ACC112 (cell line): ENCODE results near the gene PI4KA.

Source experiments
- H2AFZ ChIP-seq: fragments of 200-600 bp; sonication (generic); one replicate; pipeline ENCODE4 v1.6.0; 2017; ENCODE audit warnings: antibody characterized with exemption, low read length; ENCODE audit not compliant: unreplicated experiment
- H3K27ac ChIP-seq: fragments of 200-600 bp; sonication (generic); 2 replicates; pipeline ENCODE4 v1.5.1; 2014; ENCODE audit warnings: low read depth, mild to moderate bottlenecking, antibody characterized with exemption, low read length, moderate library complexity
- H3K27me3 ChIP-seq: fragments of 200-600 bp; sonication (generic); 2 replicates; pipeline ENCODE4 v1.6.1; 2014; ENCODE audit warnings: mild to moderate bottlenecking, antibody characterized with exemption, low read length, moderate library complexity, mixed read lengths; ENCODE audit not compliant: insufficient read depth
- H3K36me3 ChIP-seq: fragments of 200-600 bp; sonication (generic); 2 replicates; pipeline ENCODE4 v1.6.1; 2016; ENCODE audit warnings: mild to moderate bottlenecking, antibody characterized with exemption, low read length, moderate library complexity, mixed read lengths; ENCODE audit not compliant: insufficient read depth
- H3K4me1 ChIP-seq: fragments of 200-600 bp; sonication (generic); one replicate; pipeline ENCODE4 v1.6.1; 2016; ENCODE audit warnings: low read length, mixed read lengths; ENCODE audit not compliant: insufficient read depth, unreplicated experiment, control insufficient read depth
- H3K4me3 ChIP-seq: fragments of 200-600 bp; sonication (generic); 2 replicates; pipeline ENCODE4 v1.5.1; 2014; ENCODE audit warnings: mild to moderate bottlenecking, low read depth, low read length
- H3K79me2 ChIP-seq: fragments of 200-600 bp; sonication (generic); one replicate; pipeline ENCODE4 v1.6.0; 2016; ENCODE audit warnings: low read length; ENCODE audit not compliant: control insufficient read depth, unreplicated experiment, insufficient read depth

PI4KA gene

GRCh38 chr22:20863366-20863765 lies 4.8 kb upstream of the PI4KA start:
- Histone ChIP-seq H3K27ac (no peak overlapping the region), H3K36me3 (no peaks in the 10 kb centered on the region), H3K27me3 (no peaks in the 10 kb centered on the region), H3K4me3 (no peak overlapping the region), H3K4me1 (no peaks in the 10 kb centered on the region), H2AFZ (no peak overlapping the region), H3K79me2 (no peaks in the 10 kb centered on the region)

GRCh38 chr22:20862540-20862939 lies 3.9 kb upstream of the PI4KA start:
- Histone ChIP-seq H3K27me3 (no peaks in the 10 kb centered on the region), H2AFZ (no peak overlapping the region), H3K27ac (no peak overlapping the region), H3K4me3 (no peak overlapping the region), H3K79me2 (peaks cover 4% of the 10 kb centered on the region), H3K36me3 (no peaks in the 10 kb centered on the region), H3K4me1 (peaks cover 3% of the 10 kb centered on the region)

- Histone ChIP-seq H3K4me3 (peak overlapping the region; percentile 97), H3K36me3 (no peaks in the 10 kb centered on the region), H3K79me2 (peaks cover 22% of the 10 kb centered on the region), H3K27ac (no peak overlapping the region), H2AFZ (no peak overlapping the region), H3K4me1 (peaks cover 12% of the 10 kb centered on the region), H3K27me3 (no peaks in the 10 kb centered on the region)
Measured at GRCh38 chr22:20859615-20860014, 1.0 kb upstream of the PI4KA start.

GRCh38 chr22:20857838-20858614 lies 585 bp downstream of the PI4KA start:
- Histone ChIP-seq H3K4me1 (peaks cover 12% of the 10 kb centered on the region), H3K27me3 (no peaks in the 10 kb centered on the region), H2AFZ (peak overlapping the region; percentile 68), H3K79me2 (peaks cover 25% of the 10 kb centered on the region), H3K4me3 (peak overlapping the region; percentile 97), H3K36me3 (no peaks in the 10 kb centered on the region), H3K27ac (peak overlapping the region; percentile 59; the same call in 1 of the 2 replicates)

GRCh38 chr22:20857247-20857643 lies 1.4 kb downstream of the PI4KA start:
- H3K4me3 ChIP-seq: peak overlapping the region; percentile 97
- H3K79me2 ChIP-seq: peaks cover 30% of the 10 kb centered on the region
- H3K27me3 ChIP-seq: no peaks in the 10 kb centered on the region
- H3K36me3 ChIP-seq: no peaks in the 10 kb centered on the region
- H3K4me1 ChIP-seq: peaks cover 12% of the 10 kb centered on the region
- H2AFZ ChIP-seq: no peak overlapping the region
- H3K27ac ChIP-seq: peak overlapping the region; percentile 15; the same call in 1 of the 2 replicates

- Histone ChIP-seq H3K36me3 (no peaks in the 10 kb centered on the region), H3K79me2 (peaks cover 39% of the 10 kb centered on the region), H3K4me3 (no peak overlapping the region), H3K27me3 (no peaks in the 10 kb centered on the region), H3K27ac (no peak overlapping the region), H2AFZ (no peak overlapping the region), H3K4me1 (peaks cover 12% of the 10 kb centered on the region)
Measured at GRCh38 chr22:20853236-20853660, 5.4 kb downstream of the PI4KA start.

DNA sequence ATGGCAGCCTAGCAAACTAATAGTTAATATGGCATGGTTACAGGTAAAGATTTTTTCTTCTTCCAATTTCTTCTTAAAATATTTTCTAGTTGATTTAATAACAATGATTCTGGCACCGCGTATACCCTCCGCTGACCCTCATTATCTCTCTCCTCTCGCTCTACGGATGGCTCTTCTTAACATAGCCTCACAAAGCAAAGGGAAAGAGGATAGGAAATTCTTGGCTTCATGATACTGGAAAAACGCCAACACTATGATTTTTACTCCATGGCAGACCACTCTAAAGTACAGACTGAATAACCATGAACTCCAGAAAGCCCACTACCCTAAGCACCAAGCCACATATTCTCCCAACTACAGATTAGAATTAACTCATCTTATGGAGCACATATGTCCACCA lies 6.1 kb downstream of the PI4KA start:
- Histone ChIP-seq H3K79me2 (peaks cover 38% of the 10 kb centered on the region), H2AFZ (no peak overlapping the region), H3K27me3 (no peaks in the 10 kb centered on the region), H3K36me3 (no peaks in the 10 kb centered on the region), H3K4me1 (peaks cover 9% of the 10 kb centered on the region), H3K4me3 (no peak overlapping the region), H3K27ac (no peak overlapping the region)

DNA sequence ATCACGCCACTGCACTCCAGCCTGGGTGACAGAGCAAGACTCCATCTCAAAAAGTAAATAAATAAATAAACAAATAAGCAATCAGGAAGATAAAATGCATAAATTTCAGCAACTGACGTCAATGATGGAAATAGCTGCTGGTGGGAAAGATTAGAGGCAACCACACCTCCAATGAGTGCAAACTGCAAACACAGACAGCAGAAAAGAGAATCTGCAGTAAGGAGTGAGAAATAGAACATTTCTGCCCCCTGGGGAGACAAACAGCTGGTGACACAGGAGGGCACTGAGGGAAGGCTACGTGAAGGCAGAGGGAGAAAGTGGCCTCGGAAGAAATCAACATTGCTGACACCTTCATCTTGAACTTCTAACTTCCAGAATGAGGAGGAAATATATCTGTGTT lies 6.5 kb downstream of the PI4KA start:
- Histone ChIP-seq H3K27ac (no peak overlapping the region), H3K4me3 (no peak overlapping the region), H2AFZ (no peak overlapping the region), H3K4me1 (peaks cover 5% of the 10 kb centered on the region), H3K36me3 (no peaks in the 10 kb centered on the region), H3K79me2 (peaks cover 36% of the 10 kb centered on the region), H3K27me3 (no peaks in the 10 kb centered on the region)

GRCh38 chr22:20847318-20847822 lies 11.2 kb downstream of the PI4KA start:
- H3K27ac ChIP-seq: no peak overlapping the region
- H2AFZ ChIP-seq: no peak overlapping the region
- H3K4me1 ChIP-seq: no peaks in the 10 kb centered on the region
- H3K27me3 ChIP-seq: no peaks in the 10 kb centered on the region
- H3K4me3 ChIP-seq: no peak overlapping the region
- H3K79me2 ChIP-seq: peaks cover 19% of the 10 kb centered on the region
- no peaks in the 10 kb centered on the region for H3K36me3 ChIP-seq

DNA sequence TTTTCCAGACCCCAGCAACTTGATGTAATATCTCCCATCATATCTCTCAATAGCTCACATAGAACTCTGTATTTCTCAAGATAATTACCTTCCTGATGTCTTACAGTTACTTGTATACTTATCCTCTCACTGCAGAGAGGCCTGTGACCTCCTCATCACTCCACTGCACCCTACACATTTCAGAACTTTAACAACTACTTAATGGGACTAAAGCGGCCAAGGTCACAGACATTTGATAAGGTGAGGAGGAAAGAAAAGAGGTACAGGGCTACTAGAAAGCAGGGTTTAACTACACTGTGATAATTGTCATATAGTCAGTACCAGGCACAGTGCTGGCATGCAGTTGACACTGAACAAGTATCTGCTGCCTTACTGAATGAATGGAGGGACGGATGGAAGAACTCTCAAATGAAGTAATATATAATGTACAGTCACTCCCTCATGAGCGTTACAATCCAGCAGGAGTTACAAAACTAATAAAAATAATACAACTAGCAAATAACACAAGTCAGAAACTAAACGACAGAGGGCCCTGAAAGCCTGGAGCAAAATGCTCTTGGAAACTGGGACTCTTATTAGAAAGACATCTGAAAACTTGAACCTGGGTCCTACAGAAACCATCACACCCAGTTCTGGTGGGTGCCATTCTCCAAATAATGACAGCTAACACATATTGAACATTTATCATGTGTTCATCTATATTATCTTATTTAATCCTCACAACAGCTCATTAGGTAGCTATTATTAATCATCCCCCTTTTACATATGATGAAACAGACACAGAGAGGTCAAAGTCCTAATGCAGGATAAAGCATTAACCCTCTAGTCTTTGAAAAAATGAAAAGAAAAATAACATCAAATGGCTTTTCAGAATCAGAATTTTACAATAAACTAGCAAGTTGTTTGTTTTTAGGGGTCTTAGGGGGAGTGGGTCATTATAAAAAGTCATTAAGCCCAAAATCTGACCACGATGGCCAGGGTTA lies 14.3 kb downstream of the PI4KA start:
- H3K79me2 ChIP-seq: peaks cover 20% of the 10 kb centered on the region
- H3K27ac ChIP-seq: no peak overlapping the region
- no peaks in the 10 kb centered on the region for H3K4me1 ChIP-seq
- H3K4me3 ChIP-seq: no peak overlapping the region
- no peaks in the 10 kb centered on the region for H3K27me3 ChIP-seq
- H2AFZ ChIP-seq: no peak overlapping the region
- no peaks in the 10 kb centered on the region for H3K36me3 ChIP-seq
